ENCODE results near the gene SLC17A6. TPM values are rescaled to one million over a fixed set of nuclear protein-coding genes. Genes with fewer than 3 reads are reported as not detected.

SLC17A6 gene
- total RNA-seq: 21.2 TPM

DNA sequence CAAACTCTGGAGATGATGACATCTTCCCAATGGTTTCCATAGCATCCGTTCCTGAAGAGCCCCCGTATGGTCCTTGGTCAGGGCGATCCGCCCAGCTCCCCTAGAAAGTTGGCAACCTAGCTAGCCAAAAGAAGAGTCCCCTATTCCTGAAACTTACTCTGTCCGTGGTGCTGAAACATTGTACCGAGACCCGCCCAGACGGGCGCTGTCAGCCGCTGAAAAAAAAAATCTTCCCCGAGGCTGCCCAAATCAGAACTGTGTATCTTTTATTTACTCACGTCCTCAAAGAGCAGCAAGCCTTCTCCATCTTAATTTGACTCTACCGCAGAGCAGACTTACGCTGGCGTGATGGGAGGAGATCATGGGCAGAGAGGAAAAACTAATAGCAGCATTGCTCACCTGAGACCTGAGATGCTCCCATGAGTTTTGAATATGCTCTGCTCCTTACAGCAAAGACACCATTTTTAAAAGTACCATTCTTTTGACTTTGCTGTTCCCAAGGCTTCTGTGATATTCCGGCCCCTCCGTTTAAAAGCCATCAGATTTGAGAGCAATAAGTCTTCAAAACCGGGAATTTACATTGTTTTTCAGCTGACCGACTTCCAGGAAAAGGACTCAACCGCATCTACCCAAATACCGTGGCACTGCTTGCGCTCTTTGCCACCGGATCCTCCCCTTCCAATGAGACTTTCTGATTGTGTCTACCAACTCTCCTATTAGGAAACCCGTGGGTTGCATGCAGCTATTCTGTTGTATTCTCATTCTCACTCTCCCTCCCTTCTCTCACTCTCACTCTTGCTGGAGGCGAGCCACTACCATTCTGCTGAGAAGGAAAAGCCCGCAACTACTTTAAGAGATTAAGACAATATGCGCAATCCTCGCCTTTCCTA, at the start of gene SLC17A6:
TSS of gene SLC17A6 (plus strand) at position 786 of the 890 bp plus-strand sequence. CDS start 153 bp downstream, outside the sequence.
- no peak for DNase-seq

DNA sequence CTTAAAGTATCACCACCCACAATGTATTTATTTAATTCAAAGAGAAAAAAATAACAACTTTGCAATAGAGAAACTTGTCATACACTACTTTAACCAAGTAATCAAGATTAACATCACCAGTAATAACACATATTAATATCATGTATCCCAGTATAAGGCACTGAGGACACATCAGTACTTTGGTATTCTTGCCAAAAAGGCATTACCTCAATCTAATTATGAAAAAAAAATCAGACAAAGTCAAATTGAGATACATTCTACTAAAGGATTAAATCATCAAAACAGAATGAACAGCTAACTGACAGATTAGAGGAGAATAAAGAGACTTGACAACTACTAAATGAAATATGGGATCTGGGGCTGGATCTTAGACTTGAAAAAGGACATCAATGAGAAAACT, 35.8 kb upstream of the SLC17A6 start:
- no peak for DNase-seq

DNA sequence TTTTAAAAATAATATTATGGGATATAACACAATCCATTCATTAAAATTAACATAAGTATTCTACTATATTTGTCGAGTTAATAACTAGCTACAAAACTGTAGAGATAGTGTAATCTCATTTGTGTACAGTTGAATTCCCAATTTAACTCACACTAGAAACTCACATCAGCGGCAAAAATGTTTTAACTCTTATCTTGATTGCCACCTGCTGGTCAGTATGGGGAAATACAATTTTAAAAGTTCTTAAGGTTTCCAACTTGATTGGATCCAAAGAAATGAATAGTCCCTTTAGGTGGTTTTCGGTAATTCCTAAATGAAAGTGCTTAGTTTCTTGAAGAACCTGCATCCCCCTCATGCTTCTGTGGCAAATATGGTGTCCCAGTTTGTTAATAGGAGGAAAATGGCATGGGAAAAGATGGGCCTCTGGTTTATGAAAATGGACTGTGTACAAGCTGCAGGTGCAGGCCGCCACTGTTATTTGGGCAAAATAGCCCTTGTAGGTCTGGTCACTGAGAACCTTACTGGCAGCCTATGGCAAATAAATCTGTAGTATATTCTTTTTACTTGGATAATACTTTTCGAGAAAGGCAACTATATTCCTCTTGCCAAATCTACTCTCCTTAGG, 33.7 kb upstream of the SLC17A6 start:
- no peak for DNase-seq

DNA sequence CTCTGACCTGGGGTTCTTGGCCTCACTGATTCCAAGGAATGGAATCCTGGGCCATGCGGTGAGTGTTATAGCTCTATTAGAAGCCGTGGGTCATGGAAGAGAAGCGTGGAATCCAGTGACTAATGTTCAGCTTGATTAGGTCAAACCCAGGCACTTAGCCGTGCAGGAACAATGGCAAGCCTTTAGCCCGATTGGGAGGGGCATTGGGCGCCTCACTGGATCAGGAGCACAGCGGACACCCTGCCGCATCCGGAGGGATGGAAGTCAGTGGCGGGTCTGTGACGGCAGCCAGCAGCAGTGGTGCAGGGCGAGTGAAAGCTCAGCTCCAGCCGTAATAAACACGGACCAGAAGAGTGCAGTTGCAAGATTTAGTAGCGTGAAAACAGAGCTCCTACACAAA, 20.5 kb upstream of the SLC17A6 start:
- no peak for DNase-seq

DNA sequence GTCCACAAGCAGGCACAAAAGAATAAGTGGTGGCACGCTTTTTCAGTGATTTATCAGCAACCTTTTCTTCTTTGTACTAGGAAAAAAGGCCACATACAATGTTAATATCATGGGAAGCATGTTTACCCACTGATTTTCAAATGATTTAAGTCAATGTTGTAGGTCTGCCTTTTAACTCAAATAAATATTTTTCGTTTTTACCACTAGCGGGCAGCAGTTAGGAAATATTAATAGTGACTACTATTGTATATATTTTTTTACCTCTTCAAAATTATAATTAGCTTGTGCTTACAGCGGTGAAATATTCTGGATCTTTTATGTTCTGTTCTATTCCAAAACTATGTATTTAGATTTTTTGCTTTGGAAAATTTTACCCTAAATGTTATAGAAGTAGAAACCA, 6.4 kb upstream of the SLC17A6 start:
- DNase-seq: no peak

DNA sequence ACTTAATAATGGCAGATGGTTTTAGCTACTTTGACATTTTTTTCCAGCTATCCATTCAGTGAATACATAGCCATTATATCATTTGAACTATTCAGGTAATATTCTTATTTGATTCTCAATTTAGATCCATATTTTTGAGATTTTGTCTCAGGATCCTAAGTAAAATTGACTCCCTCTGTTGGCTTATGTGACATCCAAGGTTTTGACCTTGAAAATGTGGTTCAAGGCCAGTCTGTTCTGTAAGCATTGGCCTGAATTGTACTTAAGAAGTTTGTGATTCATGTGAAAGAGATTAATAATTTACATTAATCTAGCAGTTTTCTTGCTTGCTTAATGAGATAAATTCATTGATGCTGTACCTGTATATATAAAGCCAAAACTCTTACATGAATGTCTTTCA, 1.6 kb upstream of the SLC17A6 start:
- DNase-seq: no peak

DNA sequence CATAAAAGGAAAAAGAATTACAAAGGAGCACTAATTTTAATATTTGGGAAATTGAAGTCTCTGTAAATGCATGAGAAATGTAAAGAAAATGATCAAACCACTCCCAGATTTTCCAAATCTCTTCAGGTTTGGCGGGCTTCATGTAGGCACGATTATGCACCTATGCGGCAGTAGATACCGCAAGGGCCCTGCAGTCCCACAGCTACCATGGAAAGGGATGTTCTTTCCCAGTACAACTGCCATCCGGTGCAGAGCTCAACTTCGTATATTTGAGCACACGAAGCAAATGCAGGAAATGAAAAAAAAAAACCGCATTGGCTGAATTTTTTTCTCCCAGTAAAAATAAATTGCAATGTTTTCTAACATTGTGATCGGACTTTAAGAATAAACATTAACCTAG, 1.4 kb downstream of the SLC17A6 start:
- no peak for DNase-seq

DNA sequence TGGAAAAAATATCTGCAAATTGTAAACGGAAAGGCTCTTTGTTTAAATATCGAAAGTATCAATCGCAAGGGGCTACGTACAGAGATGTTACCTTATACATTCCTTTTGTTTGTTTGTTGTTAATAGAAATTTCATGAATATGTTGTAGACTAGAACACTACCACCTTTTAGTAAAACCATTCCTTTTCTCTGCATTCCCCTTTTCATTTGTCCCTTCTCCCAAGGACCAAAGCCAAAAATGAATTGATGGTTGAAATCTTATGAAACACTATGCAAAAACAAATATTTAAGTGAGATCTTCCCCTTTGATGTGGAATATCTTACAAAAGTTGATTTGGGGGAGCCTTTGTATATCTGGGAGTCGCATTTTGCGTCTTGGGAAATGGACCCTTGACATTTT, 2.1 kb downstream of the SLC17A6 start:
- DNase-seq: no peak

DNA sequence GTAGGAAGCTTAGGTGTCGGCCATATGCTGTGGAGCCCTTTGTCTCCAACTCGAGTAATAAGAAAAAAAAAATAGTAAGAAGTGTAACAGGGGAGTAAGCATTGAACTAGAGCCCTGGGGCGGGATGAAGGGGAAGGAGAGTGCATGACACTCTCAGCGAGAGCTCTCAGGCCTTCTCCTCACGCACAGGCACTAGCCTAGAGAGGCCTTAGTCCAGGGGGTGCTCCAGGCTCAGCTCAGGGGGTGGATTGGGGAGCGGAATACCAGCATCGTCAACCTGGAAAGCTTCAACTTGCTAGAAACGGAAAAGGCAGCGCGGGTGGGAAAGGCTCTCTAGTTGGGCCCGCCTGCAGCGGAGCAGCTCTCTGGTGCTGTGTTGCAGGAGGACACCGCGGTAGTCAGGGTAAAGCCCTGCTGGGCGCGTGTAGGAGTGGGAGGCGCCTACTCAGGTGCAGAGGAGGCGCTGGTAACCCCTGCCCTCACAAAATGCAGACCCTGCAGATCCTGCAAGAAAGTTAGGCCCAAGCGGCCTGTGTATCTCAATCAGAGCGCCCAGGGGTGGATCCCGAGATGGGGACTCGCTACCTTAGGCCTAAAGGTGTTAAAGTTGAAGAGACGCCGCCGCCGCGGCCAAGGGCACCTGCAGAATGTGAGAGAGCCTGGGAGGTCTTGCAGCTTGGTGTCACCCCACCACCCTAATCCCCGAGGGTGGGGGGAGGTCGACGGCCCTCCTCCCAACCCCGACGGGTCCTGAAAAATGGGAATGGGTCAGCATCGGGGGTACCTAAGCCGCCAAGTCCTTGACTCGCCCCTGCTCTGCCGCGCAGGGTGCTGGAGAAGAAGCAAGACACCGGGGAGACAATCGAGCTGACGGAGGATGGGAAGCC, 2.8 kb downstream of the SLC17A6 start:
- peak; percentile 31 for DNase-seq

DNA sequence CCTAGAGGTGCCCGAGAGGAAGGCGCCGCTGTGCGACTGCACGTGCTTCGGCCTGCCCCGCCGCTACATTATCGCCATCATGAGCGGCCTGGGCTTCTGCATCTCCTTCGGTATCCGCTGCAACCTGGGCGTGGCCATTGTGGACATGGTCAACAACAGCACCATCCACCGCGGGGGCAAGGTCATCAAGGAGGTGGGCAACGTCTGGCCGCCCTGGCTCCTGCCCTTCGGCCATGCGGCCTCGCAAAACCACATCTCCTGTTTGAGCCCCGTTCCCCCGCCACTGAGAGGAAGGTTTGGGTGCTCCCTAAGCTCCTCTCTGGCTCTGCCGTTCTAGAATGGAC, 3.4 kb downstream of the SLC17A6 start:
- no peak for DNase-seq

DNA sequence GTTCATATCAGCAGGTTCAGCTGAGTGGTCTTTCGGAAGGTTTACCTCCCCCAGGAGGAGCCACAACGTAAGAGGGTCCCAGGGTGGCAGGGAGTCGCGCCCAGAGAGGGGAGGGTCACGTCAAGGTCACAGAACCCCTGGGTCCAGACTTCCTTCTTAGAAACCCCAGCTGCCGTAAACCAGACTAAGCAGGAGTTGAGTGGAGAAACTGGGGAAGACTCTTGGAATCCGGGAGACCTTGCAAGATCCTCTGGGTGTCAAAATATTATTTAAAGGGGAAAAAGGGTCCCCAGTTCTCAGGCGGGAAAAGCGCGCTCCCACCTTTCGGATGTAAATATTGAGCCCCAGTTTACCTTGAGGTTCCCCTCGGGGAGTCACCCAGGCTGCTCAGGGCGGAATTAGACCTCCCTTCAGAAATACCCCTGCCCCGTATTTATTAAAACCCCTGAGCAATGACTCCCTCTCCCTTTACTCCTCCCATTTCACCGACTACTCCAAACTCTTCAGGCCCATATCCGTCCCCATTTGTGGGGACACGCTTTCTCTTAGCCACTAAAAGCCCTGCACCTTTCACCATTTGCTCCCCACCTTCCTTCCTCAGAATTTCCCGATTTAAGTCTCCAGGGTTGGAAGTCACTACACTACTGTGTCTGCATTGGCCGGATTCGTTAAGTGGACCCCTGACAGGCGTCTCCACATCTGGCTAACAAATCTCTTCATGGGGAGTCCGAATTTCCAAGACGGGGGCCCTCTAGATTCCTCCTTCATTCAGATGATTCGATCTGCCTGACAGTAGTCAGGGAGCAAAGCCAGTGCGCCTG, 4.2 kb downstream of the SLC17A6 start:
- DNase-seq: no peak

DNA sequence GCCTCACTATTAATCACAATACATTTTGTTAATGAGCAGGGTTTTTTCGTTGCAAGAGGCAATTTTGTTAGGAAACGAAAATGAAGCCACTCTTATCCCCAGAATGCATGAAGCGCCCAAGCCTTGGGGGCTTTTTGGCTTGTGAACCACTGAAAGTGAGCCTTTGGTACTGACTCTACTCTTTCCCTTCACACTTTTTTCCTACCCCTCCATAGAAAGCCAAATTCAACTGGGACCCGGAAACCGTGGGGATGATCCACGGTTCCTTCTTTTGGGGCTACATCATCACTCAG, 4.8 kb downstream of the SLC17A6 start:
- DNase-seq: no peak

DNA sequence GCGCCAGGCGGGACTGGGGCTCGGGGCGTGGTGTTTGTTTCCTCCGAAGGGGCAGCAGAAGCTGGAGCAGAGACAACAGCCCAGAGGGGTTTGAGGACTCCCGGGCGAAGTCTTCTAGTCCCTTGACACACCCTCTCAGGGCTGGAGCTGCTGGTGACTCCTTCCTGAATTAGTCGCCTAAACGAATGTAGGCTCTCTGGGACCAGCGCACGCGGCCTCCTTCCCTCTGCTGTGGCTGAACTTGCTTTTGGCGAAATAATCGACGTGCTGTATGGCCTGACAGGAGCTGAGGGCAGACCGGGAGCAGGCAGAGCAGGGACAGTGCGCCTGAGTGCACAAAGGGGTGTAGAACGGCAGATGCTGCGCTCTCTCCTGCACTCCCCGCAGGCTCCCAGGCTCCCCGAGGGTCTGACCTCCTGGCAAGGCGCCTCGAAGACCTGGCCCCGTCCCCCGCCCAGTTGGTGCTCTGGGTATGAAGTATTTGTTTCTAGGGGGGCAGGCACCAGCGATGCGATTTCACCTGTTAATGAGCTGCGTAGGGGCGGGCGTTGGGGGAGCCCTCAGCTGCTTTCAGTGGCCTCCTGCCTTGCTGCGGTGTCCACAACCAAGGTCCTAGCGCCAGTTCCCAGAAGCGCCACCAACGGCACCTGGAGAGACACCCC, 5.3 kb downstream of the SLC17A6 start:
- no peak for DNase-seq

DNA sequence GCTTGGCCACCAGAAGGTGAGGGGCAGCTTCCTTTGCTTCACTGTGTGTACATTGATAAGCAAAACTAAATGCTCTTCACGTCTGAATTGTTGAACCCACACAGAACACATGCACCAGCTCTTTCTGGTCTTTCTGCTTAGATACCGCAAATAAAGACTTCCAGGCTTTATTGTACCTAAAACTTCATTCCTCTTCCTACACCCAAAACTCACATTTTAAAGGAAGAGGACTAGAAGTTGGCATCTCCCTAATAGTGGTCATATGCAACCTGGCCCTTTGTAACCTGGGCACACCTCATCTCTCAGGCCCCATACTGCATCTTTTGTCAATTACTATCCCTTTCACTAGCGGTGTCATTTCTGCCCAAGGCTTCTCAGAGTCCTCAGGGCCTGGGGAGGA, 5.9 kb downstream of the SLC17A6 start:
- no peak for DNase-seq

DNA sequence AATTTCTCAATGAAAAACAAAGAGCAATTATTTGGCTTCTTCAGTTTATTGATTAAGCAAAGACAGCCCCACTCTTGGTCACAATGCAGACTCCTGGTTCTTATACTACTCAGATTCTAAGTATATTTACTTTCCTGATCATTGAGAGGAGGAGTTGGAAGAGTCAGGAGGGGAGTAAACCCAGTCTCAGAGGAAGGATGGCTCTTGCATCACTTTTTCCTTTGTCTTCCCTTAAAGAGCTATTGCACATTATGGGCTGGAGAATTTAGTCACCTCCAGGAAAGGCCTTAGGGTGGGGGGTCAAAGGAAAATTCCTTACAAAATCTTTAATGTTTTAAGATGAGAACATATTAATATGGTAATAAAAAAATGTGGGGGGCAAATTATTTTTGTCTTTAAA, 8.1 kb downstream of the SLC17A6 start:
- no peak for DNase-seq

DNA sequence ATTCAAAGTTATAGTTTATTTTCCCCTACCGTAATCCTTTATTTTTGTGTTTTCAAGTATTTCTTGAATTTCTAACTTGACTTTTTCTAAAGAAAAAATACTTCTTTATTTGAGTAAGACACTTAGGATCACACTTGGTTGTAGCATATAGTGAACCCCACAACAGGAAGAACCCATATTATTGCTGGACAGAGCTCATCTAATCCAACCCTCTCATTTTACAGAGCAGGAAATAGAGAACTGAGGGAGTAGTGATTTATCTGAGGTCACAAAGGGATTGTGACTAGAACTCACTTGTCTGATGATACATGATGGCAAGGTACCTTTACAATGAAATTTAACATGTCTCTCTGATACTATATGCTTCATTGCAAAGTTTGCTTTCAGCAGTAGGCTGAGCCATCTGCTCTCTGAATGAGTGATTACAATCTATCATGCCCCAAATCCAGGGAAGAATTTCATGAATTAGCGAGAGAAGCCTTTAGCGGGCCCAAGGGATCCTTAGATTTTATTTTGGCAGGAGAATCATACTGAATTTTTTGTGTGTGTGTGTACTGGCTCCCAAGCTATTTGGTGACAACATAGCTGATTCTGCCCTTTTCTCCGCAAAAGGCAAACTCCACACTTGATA, 9.8 kb downstream of the SLC17A6 start:
- DNase-seq: no peak

DNA sequence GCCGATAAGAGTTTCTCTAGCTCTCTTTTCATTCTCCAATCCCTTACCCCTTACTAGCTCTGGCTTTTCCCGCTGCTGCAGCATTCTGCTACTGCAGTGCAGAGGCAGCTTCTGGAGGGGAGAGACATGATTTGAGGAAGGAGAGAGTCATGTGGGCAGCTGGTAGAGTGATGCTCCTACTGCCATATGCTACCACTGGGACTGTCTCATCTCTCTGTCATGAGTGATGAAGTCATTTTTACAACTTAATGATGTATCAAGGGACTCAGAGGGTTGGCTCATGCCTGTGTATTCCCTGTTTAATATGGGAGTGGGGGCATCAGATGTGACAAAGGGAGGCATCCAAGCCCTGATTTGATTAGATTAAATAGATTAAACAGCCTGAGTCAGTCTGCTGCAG, 11.3 kb downstream of the SLC17A6 start:
- no peak for DNase-seq

DNA sequence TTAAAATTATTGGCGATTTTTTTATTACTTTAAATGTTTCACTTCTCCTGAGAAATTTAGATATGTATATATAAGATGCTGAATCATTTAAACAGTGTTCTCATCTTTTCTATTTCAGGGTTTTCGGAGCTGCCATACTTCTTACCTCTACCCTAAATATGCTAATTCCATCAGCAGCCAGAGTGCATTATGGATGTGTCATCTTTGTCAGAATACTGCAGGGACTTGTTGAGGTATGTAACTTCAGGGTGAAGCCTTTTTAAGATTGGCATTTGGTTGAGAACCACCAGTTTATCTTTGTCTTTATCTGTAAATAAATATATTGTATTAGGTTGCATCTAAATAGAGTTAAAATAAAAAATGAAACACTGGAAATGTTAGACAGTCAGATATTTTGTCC, 21.1 kb downstream of the SLC17A6 start:
- DNase-seq: no peak

DNA sequence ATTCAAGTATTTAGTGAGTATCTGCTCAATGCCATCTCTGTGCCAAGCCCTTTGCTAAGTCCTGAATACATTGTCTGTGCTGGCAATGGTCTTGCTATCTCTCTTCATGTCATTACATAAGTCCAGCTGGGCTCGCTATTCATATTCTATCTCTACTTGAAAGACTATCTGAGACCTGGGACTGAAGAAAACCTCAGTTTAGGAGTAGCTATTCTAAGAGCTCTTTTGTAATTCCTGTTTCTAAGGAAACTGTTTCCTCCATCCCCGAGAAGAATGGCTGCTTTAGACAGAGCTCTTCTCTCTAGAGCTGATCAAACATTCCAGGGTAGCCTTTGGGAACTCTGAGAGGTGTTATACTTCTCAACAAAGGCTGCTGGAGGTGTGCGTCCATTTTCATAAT, 33.0 kb downstream of the SLC17A6 start:
- DNase-seq: no peak

DNA sequence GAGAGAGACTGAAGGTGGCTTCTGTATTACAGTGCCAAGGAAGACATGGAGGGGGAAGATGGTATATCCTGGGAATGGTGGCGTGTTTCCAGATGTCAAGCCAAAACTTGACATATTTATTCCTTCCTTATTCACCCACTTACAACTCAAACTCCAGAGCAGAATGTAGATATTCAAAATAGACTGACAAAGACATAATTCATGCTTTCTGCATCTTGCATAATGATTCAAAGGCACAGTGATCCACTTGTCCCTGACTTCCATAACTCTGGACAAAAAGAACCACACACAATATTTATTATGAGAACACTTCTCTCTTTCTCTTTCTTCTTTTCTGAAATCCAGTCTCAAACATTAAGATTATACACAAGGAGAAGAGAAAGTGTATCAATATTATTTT, 48.9 kb downstream of the SLC17A6 start:
- no peak for DNase-seq

DNA sequence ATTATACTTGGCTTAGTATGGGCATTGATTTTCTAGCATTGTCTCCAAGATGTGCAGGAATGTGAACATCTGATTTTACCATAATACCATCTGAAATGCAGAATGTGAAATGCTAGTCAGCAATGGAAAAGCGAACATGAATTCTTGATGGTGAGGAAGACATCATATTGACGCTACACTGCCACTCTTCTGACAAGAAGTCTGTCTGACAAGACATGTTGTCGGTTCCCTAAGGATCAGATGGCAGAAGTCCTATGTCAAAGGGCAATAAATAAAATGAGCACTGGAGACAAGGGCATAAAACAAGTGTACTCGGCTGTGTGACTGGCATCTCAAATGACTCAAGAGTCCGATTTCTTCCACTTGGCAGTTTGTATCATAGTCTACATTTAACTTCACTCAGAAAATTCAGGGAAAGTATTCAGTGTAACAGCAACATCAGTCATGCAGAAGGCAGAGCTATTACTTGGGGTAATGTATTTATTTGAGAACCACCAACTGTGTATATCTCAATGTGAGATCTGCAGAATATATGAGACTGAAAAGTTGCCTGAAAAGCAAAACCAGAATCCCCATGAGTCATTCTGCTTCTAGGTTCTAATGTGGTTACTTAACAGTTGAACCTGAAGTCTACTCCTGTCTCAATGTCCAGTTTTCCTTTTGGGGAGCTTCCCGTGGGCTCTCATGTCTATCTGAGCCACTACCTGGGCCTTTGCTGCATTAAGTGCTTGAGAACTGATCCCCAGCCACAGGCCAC, 51.5 kb downstream of the SLC17A6 start:
- no peak for DNase-seq
